Calu3 (cell line): Measurements from ENCODE around the gene CLASP2. TPM values are rescaled to one million over a fixed set of nuclear protein-coding genes. Genes with fewer than 3 reads are reported as not detected.
"Not testable (repeated sequence)": the region's sequence is repeated elsewhere in the genome, so short reads cannot be mapped to it uniquely, and the experiment has no call there.

Experiments
- BruUV-seq: library from RNA; stranded (reverse); fragments of 400-500 nt; replicated peaks from 2 replicates; lab custom pipeline; 2021; lab: Mats Ljungman, UMichigan
- CTCF ChIA-PET: fragments of 300-600 bp; sonication (Branson Sonifier 250); formaldehyde crosslinking; loops from one replicate; lab custom pipeline; 2022; ENCODE audit warnings: antibody characterized with exemption; lab: Charles Lee
- DNase-seq: peaks from one replicate; pipeline ENCODE4 v3.0.0; 2022
- H3K27ac Mint-ChIP-seq: one replicate; pipeline ENCODE4 v1.8.0; 2022; ENCODE audit warnings: mixed read lengths; ENCODE audit not compliant: unreplicated experiment
- H3K27me3 Mint-ChIP-seq: one replicate; pipeline ENCODE4 v1.8.0; 2022; ENCODE audit warnings: mixed read lengths; ENCODE audit not compliant: unreplicated experiment
- H3K36me3 Mint-ChIP-seq: one replicate; pipeline ENCODE4 v1.8.0; 2022; ENCODE audit warnings: mild to moderate bottlenecking, moderate library complexity, mixed read lengths; ENCODE audit not compliant: insufficient read depth, unreplicated experiment
- H3K4me1 Mint-ChIP-seq: one replicate; pipeline ENCODE4 v1.8.0; 2022; ENCODE audit warnings: mild to moderate bottlenecking, low read depth, mixed read lengths; ENCODE audit not compliant: unreplicated experiment
- H3K4me3 Mint-ChIP-seq: one replicate; pipeline ENCODE4 v1.8.0; 2022; ENCODE audit warnings: mild to moderate bottlenecking, low read depth, moderate library complexity, mixed read lengths; ENCODE audit not compliant: unreplicated experiment
- H3K9me3 Mint-ChIP-seq: one replicate; pipeline ENCODE4 v1.8.0; 2022; ENCODE audit warnings: low read depth, mixed read lengths; ENCODE audit not compliant: unreplicated experiment
- intact Hi-C: fragments of 100-400 bp; cut with micrococcal nuclease; formaldehyde crosslinking; loops from one replicate; pipeline ENCODE4 v1.10.0; 2022; ENCODE audit not compliant: unreplicated experiment
- total RNA-seq: library from RNA; stranded (reverse); gene quantifications from 2 replicates; pipeline ENCODE4 v1.2.3, GENCODE V29; 2022
- TF ChIP-seq, protein P1 (sequence below): fragments of 200-600 bp; IDR thresholded peaks from one replicate; pipeline ENCODE4 v1.8.0; 2022; ENCODE audit warnings: antibody characterized with exemption; ENCODE audit not compliant: unreplicated experiment

The CLASP2 gene
- total RNA-seq, 1 experiment from 2014 or later: 56.4 TPM

DNA sequence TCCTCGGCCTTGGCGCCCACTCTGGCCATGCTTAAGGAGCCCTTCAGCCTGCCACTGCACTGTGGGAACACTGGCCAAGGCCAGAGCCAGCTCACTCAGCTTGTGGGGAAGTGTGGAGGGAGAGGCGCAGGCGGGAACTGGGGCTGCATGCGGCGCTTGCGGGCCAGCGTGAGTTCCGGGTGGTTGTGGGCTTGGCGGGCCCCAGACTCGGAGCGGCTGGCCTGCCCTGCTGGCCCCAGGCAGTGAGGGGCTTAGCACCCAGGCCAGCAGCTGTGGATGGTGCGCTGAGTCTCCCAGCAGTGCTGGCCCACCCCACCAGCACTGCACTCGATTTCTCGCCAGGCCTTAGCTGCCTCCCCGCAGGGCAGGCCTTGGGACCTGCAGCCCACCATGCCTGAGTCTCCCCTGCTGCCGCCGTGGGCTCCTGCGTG, 264.7 kb downstream of the CLASP2 start:
- Mint-ChIP-seq H3K27me3 (no peaks in the 10 kb centered on the region), H3K36me3 (no peaks in the 10 kb centered on the region), H3K9me3 (peaks cover 5% of the 10 kb centered on the region), H3K4me3 (no peak overlapping the region), H3K4me1 (peaks cover 15% of the 10 kb centered on the region), H3K27ac (no peak overlapping the region)
- no TSS peak for BruUV-seq
- TF ChIP-seq, protein P1, sequence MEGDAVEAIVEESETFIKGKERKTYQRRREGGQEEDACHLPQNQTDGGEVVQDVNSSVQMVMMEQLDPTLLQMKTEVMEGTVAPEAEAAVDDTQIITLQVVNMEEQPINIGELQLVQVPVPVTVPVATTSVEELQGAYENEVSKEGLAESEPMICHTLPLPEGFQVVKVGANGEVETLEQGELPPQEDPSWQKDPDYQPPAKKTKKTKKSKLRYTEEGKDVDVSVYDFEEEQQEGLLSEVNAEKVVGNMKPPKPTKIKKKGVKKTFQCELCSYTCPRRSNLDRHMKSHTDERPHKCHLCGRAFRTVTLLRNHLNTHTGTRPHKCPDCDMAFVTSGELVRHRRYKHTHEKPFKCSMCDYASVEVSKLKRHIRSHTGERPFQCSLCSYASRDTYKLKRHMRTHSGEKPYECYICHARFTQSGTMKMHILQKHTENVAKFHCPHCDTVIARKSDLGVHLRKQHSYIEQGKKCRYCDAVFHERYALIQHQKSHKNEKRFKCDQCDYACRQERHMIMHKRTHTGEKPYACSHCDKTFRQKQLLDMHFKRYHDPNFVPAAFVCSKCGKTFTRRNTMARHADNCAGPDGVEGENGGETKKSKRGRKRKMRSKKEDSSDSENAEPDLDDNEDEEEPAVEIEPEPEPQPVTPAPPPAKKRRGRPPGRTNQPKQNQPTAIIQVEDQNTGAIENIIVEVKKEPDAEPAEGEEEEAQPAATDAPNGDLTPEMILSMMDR: no peak
- intact Hi-C loops: no loop called here
- DNase-seq: no peak
- CTCF ChIA-PET: no interaction called here

DNA sequence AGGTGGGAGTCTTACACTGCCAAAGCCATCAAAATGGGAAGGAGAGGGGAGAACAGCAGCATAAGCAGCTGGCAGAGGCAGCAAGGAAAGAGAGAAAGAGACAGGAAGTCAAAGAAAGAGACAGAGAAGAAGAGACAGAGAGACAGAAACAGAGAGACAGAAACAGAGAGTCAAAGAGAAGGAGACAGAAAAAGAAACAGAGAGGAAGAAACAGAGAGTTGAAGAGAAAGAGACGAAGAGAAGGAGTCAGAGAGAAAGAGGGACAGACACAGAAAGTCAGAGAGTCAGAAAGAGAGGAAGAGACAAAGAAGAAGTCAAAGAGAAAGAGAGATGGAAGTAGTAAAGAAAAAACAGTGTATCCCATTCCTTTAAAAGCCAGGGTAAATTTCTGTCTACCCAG, 266.1 kb downstream of the CLASP2 start:
- H3K4me1 Mint-ChIP-seq: peaks cover 15% of the 10 kb centered on the region
- H3K4me3 Mint-ChIP-seq, DNase-seq, H3K36me3 Mint-ChIP-seq, H3K9me3 Mint-ChIP-seq, CTCF ChIA-PET, intact Hi-C loops, H3K27me3 Mint-ChIP-seq, BruUV-seq, H3K27ac Mint-ChIP-seq: not testable (repeated sequence)

DNA sequence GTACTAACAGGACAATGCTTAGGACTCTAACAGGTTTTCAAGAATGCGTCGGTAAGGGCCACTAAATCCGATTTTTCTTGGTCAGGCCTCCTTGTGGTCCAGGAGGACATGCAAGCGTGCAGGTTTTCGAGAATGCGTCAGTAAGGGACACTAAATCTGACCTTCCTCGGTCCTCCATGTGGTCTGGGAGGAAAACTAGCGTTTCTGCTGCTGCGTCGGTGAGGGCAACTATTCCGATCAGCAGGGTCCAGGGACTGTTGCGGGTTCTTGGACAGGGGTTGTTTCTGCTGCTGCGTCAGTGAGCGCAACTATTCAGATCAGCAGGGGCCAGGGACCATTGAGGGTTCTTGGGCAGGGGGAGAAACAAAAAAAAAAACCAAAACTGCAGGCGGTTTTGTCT, 270.1 kb downstream of the CLASP2 start:
- Mint-ChIP-seq H3K27ac (no peak overlapping the region), H3K9me3 (no peaks in the 10 kb centered on the region), H3K36me3 (no peaks in the 10 kb centered on the region), H3K4me3 (no peak overlapping the region), H3K4me1 (peaks cover 15% of the 10 kb centered on the region), H3K27me3 (no peaks in the 10 kb centered on the region)
- BruUV-seq: no TSS peak
- TF ChIP-seq, protein P1: no peak
- DNase-seq: no peak
- CTCF ChIA-PET: no interaction called here
- intact Hi-C loops: no loop called here

DNA sequence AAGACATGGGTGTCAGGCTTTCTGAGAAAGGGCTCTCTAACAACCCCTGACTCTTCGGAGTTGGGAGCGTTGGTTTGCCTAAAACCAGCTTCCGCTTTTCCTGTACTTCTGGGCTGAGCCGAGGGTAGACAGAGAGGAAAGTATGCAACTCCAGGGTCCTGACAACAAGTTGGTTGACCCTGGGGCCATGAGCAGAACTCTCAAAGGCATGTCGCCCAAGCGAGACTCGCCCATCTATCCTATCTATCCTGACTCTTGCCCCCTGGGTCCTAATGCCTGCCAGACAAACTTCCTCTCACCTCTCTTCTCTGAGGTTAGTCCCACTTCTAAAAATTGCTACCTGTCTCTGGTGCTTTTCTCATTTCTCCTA, 270.8 kb downstream of the CLASP2 start:
- H3K27me3 Mint-ChIP-seq, H3K9me3 Mint-ChIP-seq, H3K36me3 Mint-ChIP-seq, H3K4me1 Mint-ChIP-seq, DNase-seq, intact Hi-C loops, CTCF ChIA-PET, H3K27ac Mint-ChIP-seq, H3K4me3 Mint-ChIP-seq, BruUV-seq: not testable (repeated sequence)

Other genes starting within 250 kb of the CLASP2 start
- gene PDCD6IP, start 80.4 kb upstream of the CLASP2 start, total RNA-seq: 172 and 213 TPM in 2 replicates